ENCODE data around the gene ZNF25.
"Not testable (repeated sequence)": the region's sequence is repeated elsewhere in the genome, so short reads cannot be mapped to it uniquely, and the experiment has no call there.

ZNF25 gene

GRCh38 chr10:37976091-37976879, at the start of gene ZNF25:
TSS of gene ZNF25 (minus strand) at chr10:37976647. CDS start at chr10:37971722, 4,925 bp downstream.
- peak; percentile 96 for DNase-seq

GRCh38 chr10:38025283-38025682, 48.8 kb upstream of the ZNF25 start:
- no peak for DNase-seq

- not testable (repeated sequence) for DNase-seq
Measured at GRCh38 chr10:38019124-38019523, 42.7 kb upstream of the ZNF25 start.

- no peak for DNase-seq
Measured at GRCh38 chr10:38016354-38016753, 39.9 kb upstream of the ZNF25 start.

GRCh38 chr10:38010119-38010903, 33.9 kb upstream of the ZNF25 start, which contains the start of gene ZNF33A:
TSS of gene ZNF33A (plus strand) at chr10:38010675. CDS start at chr10:38012342, 1,667 bp downstream.
- DNase-seq, result peak; percentile 91

GRCh38 chr10:38007991-38008390, 31.5 kb upstream of the ZNF25 start:
- DNase-seq, result no peak

- no peak for DNase-seq
Measured at GRCh38 chr10:38007551-38007950, 31.1 kb upstream of the ZNF25 start.

GRCh38 chr10:38003588-38003987, 27.1 kb upstream of the ZNF25 start:
- DNase-seq, result no peak

GRCh38 chr10:38003026-38003425, 26.6 kb upstream of the ZNF25 start:
- DNase-seq, result no peak

GRCh38 chr10:38000474-38000873, 24.0 kb upstream of the ZNF25 start:
- not testable (repeated sequence) for DNase-seq

GRCh38 chr10:37998920-37999319, 22.5 kb upstream of the ZNF25 start:
- DNase-seq, result not testable (repeated sequence)

- DNase-seq, result no peak
Measured at GRCh38 chr10:37992083-37992482, 15.6 kb upstream of the ZNF25 start.

GRCh38 chr10:37991655-37992054, 15.2 kb upstream of the ZNF25 start:
- no peak for DNase-seq

GRCh38 chr10:37976880-37977203, 395 bp upstream of the ZNF25 start:
- no peak for DNase-seq

GRCh38 chr10:37975401-37975991, 951 bp downstream of the ZNF25 start:
- DNase-seq, result no peak

- DNase-seq, result no peak
Measured at GRCh38 chr10:37972396-37972795, 4.1 kb downstream of the ZNF25 start.

GRCh38 chr10:37965006-37965405, 11.4 kb downstream of the ZNF25 start:
- no peak for DNase-seq

- no peak for DNase-seq
Measured at GRCh38 chr10:37960591-37961137, 15.8 kb downstream of the ZNF25 start.

GRCh38 chr10:37957841-37958240, 18.6 kb downstream of the ZNF25 start:
- no peak for DNase-seq

- DNase-seq, result no peak
Measured at GRCh38 chr10:37952926-37953325, 23.5 kb downstream of the ZNF25 start.

- no peak for DNase-seq
Measured at GRCh38 chr10:37952043-37952755, 24.2 kb downstream of the ZNF25 start.

GRCh38 chr10:37948210-37948609, 28.2 kb downstream of the ZNF25 start:
- no peak for DNase-seq

GRCh38 chr10:37947526-37947925, 28.9 kb downstream of the ZNF25 start:
- DNase-seq, result no peak

All from activated naive CD4-positive, alpha-beta T cell treated with anti-CD3 and anti-CD28 coated beads, Interleukin-2, amount 50 U/mL, for 16 hours (primary cell).